ENCODE results near the gene HDAC9.

HDAC9 gene

GRCh38 chr7:18843979-18844378, 348.4 kb downstream of the HDAC9 start:
- H3K36me3 Mint-ChIP-seq, result no peaks in the 10 kb centered on the region
- H3K27me3 Mint-ChIP-seq, result no peaks in the 10 kb centered on the region
- H3K4me1 Mint-ChIP-seq, result no peaks in the 10 kb centered on the region
- H3K4me3 Mint-ChIP-seq, result no peak overlapping the region
- no peak overlapping the region for H3K27ac Mint-ChIP-seq
- peaks cover 12% of the 10 kb centered on the region for H3K9me3 Mint-ChIP-seq

- no peak overlapping the region for H3K27ac Mint-ChIP-seq
- H3K9me3 Mint-ChIP-seq, result peaks cover 12% of the 10 kb centered on the region
- no peaks in the 10 kb centered on the region for H3K4me1 Mint-ChIP-seq
- H3K36me3 Mint-ChIP-seq, result no peaks in the 10 kb centered on the region
- H3K4me3 Mint-ChIP-seq, result no peak overlapping the region
- no peaks in the 10 kb centered on the region for H3K27me3 Mint-ChIP-seq
Measured at GRCh38 chr7:18844735-18845134, 349.2 kb downstream of the HDAC9 start.

GRCh38 chr7:18845700-18846099, 350.2 kb downstream of the HDAC9 start:
- H3K4me1 Mint-ChIP-seq, result no peaks in the 10 kb centered on the region
- no peak overlapping the region for H3K27ac Mint-ChIP-seq
- no peaks in the 10 kb centered on the region for H3K27me3 Mint-ChIP-seq
- H3K36me3 Mint-ChIP-seq, result no peaks in the 10 kb centered on the region
- H3K4me3 Mint-ChIP-seq, result no peak overlapping the region
- peaks cover 12% of the 10 kb centered on the region for H3K9me3 Mint-ChIP-seq

DNA sequence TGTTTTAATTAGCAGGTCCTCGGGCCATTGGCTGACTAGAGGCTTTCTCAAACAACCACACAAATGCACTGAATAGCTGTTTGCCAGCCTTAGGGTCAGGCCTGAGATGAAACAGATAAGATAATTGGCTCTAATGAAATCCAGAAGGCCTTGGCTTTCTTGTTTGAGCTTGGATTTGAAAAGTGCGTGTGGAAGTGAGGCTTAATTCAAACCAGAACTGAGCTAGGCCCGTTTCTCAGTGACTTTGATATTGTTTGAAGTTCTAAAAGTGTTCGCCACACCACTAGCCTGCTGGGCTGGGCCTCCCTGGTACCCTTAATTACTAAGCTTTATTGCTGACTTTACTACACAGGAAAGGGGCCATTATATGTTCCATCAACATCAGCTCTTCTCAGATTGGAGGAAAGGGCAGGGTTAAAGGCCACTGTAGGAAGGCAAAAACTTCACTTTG, 351.2 kb downstream of the HDAC9 start:
- peaks cover 12% of the 10 kb centered on the region for H3K9me3 Mint-ChIP-seq
- no peaks in the 10 kb centered on the region for H3K4me1 Mint-ChIP-seq
- H3K27ac Mint-ChIP-seq, result no peak overlapping the region
- H3K4me3 Mint-ChIP-seq, result no peak overlapping the region
- H3K36me3 Mint-ChIP-seq, result no peaks in the 10 kb centered on the region
- no peaks in the 10 kb centered on the region for H3K27me3 Mint-ChIP-seq

DNA sequence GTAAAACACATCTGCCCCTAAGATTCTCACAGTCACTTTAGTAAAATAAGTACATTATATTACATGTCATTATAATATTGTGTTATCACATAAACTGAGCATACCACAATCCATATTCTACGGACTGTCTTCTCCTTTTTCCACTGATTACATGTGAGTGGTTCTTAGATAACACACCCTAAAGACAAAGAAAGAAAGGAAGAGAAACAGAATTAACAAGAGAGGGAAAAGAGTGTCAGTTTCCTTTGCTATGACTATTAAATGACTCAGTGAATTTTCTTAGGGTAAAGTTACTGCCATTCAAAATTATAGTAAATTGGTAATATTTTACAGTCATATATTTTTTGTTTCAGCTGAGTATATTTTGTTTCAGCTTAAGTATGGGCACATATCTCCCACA, 353.6 kb downstream of the HDAC9 start:
- Mint-ChIP-seq H3K27ac (no peak overlapping the region), H3K4me3 (no peak overlapping the region), H3K27me3 (no peaks in the 10 kb centered on the region), H3K9me3 (peaks cover 12% of the 10 kb centered on the region), H3K36me3 (no peaks in the 10 kb centered on the region), H3K4me1 (no peaks in the 10 kb centered on the region)

GRCh38 chr7:18855796-18856195, 360.2 kb downstream of the HDAC9 start:
- H3K4me3 Mint-ChIP-seq, result no peak overlapping the region
- no peaks in the 10 kb centered on the region for H3K9me3 Mint-ChIP-seq
- H3K4me1 Mint-ChIP-seq, result no peaks in the 10 kb centered on the region
- H3K27ac Mint-ChIP-seq, result no peak overlapping the region
- H3K27me3 Mint-ChIP-seq, result no peaks in the 10 kb centered on the region
- H3K36me3 Mint-ChIP-seq, result no peaks in the 10 kb centered on the region

DNA sequence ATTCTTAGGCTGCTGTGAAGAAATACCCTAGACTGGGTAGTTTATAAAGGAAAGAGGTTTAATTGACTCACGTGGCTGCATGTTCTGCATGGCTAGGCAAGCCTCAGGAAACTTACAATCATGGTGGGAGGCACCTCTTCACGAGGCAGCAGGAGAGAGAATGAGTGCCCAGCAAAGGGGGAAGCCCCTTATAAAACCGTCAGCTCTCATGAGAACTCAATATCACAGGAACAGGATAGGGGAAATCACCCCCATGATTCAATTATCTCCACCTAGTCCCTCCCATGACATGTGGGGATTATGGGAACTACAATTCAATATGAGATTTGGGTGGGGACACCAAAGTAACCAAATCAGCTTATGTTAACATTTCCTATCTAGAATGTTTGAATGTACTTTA, 362.7 kb downstream of the HDAC9 start:
- Mint-ChIP-seq H3K36me3 (no peaks in the 10 kb centered on the region), H3K4me3 (no peak overlapping the region), H3K27ac (no peak overlapping the region), H3K4me1 (no peaks in the 10 kb centered on the region), H3K27me3 (no peaks in the 10 kb centered on the region), H3K9me3 (peaks cover 8% of the 10 kb centered on the region)

DNA sequence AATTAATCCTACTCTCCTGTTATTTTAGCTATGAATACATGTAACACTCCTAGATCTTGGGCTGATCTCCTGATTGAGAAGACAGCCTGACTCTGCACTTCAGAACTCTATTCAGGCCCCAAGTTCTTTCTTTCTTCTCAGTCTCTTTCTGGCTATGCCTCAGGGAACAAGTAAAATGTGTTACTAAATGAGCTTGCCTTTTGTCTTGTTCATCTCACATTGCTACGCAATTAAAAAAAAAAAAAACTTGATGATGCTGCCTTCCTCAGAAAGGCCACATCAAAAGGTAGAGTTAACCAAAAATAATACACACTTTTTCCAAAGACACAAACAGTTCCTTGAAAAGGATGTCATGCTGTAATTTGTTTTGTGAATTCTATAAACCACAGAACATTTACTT, 363.8 kb downstream of the HDAC9 start:
- H3K27me3 Mint-ChIP-seq, result no peaks in the 10 kb centered on the region
- no peaks in the 10 kb centered on the region for H3K4me1 Mint-ChIP-seq
- no peak overlapping the region for H3K4me3 Mint-ChIP-seq
- no peak overlapping the region for H3K27ac Mint-ChIP-seq
- peaks cover 8% of the 10 kb centered on the region for H3K9me3 Mint-ChIP-seq
- H3K36me3 Mint-ChIP-seq, result no peaks in the 10 kb centered on the region

- H3K27ac Mint-ChIP-seq, result no peak overlapping the region
- no peaks in the 10 kb centered on the region for H3K27me3 Mint-ChIP-seq
- peaks cover 8% of the 10 kb centered on the region for H3K9me3 Mint-ChIP-seq
- no peak overlapping the region for H3K4me3 Mint-ChIP-seq
- H3K36me3 Mint-ChIP-seq, result no peaks in the 10 kb centered on the region
- H3K4me1 Mint-ChIP-seq, result no peaks in the 10 kb centered on the region
Measured at GRCh38 chr7:18860221-18860620, 364.7 kb downstream of the HDAC9 start.

DNA sequence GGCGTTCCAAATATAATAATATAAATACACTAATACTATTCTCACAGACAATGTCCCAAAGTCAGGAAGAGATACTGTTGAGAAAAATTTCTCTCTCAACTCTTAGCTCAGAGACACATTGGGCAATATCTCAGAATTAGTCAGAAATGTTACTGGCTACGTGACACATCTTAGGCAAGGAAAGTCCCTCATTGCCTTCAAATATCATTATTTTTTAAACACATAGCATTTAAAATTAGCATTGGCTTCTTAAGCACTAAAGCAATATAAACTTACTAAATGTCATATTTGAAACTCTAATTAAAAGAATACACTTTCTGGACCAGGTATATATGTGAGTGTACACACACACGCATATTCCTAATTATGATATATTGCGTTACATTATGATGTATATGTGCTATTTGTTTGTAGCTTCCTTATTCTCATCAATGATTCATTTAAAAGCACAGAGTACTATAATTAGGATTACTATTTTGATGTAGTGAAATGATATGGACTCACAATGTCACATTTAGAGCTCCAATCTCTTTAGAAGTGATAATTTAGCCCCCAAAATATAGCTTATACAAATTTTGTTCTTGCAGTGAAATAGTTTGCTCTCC, 366.1 kb downstream of the HDAC9 start:
- H3K4me3 Mint-ChIP-seq, result no peak overlapping the region
- peaks cover 8% of the 10 kb centered on the region for H3K9me3 Mint-ChIP-seq
- H3K27ac Mint-ChIP-seq, result no peak overlapping the region
- no peaks in the 10 kb centered on the region for H3K4me1 Mint-ChIP-seq
- H3K27me3 Mint-ChIP-seq, result no peaks in the 10 kb centered on the region
- no peaks in the 10 kb centered on the region for H3K36me3 Mint-ChIP-seq

- Mint-ChIP-seq H3K4me3 (no peak overlapping the region), H3K36me3 (no peaks in the 10 kb centered on the region), H3K27ac (no peak overlapping the region), H3K4me1 (no peaks in the 10 kb centered on the region), H3K9me3 (peaks cover 8% of the 10 kb centered on the region), H3K27me3 (no peaks in the 10 kb centered on the region)
Measured at GRCh38 chr7:18864967-18865366, 369.4 kb downstream of the HDAC9 start.

GRCh38 chr7:18866359-18867036, 370.9 kb downstream of the HDAC9 start:
- H3K4me1 Mint-ChIP-seq, result no peaks in the 10 kb centered on the region
- no peak overlapping the region for H3K4me3 Mint-ChIP-seq
- H3K27ac Mint-ChIP-seq, result no peak overlapping the region
- no peaks in the 10 kb centered on the region for H3K36me3 Mint-ChIP-seq
- H3K9me3 Mint-ChIP-seq, result peaks cover 8% of the 10 kb centered on the region
- no peaks in the 10 kb centered on the region for H3K27me3 Mint-ChIP-seq

DNA sequence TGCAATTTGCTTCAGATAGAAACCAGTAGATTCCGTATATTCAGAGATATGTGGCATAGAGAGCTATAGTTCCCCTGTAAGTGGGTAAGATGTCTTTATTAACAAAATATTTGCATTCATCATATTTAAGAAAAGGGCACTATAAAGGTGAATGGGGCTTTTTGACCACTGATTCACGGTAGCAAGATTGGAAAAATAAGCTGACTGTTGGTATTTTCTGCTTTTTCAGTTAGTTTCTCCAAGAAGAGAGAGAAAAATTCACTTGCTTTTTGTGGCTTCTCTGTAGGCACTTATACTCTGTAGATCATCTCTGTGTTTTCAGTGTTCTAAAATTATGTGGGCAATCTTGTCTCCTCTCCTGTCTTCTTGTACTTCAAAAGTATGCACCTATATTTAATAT, 376.8 kb downstream of the HDAC9 start:
- no peak overlapping the region for H3K4me3 Mint-ChIP-seq
- peaks cover 4% of the 10 kb centered on the region for H3K9me3 Mint-ChIP-seq
- H3K27me3 Mint-ChIP-seq, result no peaks in the 10 kb centered on the region
- H3K4me1 Mint-ChIP-seq, result no peaks in the 10 kb centered on the region
- no peak overlapping the region for H3K27ac Mint-ChIP-seq
- no peaks in the 10 kb centered on the region for H3K36me3 Mint-ChIP-seq

DNA sequence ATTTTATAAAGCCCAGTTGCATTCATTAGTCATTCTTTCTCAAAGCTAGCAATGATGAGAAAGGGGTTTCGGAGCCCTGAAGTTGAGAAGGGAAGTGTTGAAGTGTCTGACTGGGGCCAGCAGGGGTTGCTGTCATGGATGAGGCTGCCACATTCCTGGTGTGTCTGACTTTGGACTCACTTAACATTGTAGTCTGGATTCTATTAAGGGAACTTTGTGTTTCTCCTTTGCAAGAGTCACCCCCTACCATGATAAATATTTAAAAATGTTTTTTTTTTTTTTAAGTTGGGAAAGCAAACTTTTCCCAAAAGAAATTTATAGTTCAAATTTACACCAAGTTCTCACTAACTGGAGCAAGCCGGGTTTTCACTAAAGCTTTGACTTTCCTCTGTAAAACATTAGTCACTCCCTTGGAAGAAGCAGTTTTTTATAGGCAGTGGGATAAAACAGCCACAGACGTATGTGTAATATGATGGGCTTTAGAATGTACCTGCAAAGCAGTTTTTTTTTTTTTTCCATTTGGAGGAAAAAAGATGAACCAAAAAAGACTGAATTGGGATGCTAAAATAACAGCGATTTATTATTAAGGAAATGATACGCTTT, 378.3 kb downstream of the HDAC9 start:
- Mint-ChIP-seq H3K4me1 (no peaks in the 10 kb centered on the region), H3K27me3 (no peaks in the 10 kb centered on the region), H3K9me3 (peaks cover 6% of the 10 kb centered on the region), H3K27ac (no peak overlapping the region), H3K36me3 (no peaks in the 10 kb centered on the region), H3K4me3 (no peak overlapping the region)

DNA sequence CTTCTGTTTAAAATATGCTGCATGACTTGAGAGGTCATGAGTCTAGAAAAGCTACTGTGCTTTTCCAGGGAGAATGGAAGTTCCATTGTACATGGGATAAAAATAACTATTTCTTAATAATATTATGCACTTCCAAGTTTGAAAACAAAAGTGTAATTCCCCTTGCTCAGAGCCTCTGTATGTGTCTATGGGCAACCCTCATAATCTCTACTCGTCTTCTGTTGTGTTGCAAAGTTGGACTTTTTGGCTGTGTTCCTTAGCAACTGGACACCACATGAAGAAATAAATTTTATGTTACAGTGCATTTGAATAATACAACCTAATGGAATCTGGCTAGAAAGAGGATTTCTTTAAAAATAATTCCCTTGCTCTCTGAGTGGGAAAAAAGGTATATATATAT, 379.3 kb downstream of the HDAC9 start:
- Mint-ChIP-seq H3K9me3 (peaks cover 10% of the 10 kb centered on the region), H3K36me3 (no peaks in the 10 kb centered on the region), H3K27ac (no peak overlapping the region), H3K4me3 (no peak overlapping the region), H3K27me3 (no peaks in the 10 kb centered on the region), H3K4me1 (no peaks in the 10 kb centered on the region)

GRCh38 chr7:18877874-18878273, 382.3 kb downstream of the HDAC9 start:
- H3K27me3 Mint-ChIP-seq, result no peaks in the 10 kb centered on the region
- no peaks in the 10 kb centered on the region for H3K4me1 Mint-ChIP-seq
- H3K4me3 Mint-ChIP-seq, result no peak overlapping the region
- no peak overlapping the region for H3K27ac Mint-ChIP-seq
- H3K36me3 Mint-ChIP-seq, result no peaks in the 10 kb centered on the region
- H3K9me3 Mint-ChIP-seq, result peaks cover 16% of the 10 kb centered on the region
